Panc1 (cell line): ENCODE data around the gene OGFOD3. TPM values are rescaled to one million over a fixed set of nuclear protein-coding genes. Genes with fewer than 3 reads are reported as not detected.
"Not testable (repeated sequence)": the region's sequence is repeated elsewhere in the genome, so short reads cannot be mapped to it uniquely, and the experiment has no call there.

Experiments
- ATAC-seq: fragments of 200-7000 bp; cut with Tn5 transposase; 2 replicates; pipeline ENCODE4 v1.9.1; 2020; ENCODE audit warnings: mild to moderate bottlenecking, moderate library complexity
- BruUV-seq: library from RNA; stranded (reverse); fragments of 400-500 nt; replicated peaks from 2 replicates; lab custom pipeline; 2021; lab: Mats Ljungman, UMichigan
- CTCF ChIA-PET: fragments of 300-600 bp; sonication (Branson Sonifier 250); formaldehyde crosslinking; loops from one replicate; lab custom pipeline; 2022; ENCODE audit warnings: antibody characterized with exemption; lab: Charles Lee
- POLR2A ChIA-PET: fragments of 300-600 bp; sonication (Branson Sonifier 250); formaldehyde crosslinking; loops from one replicate; lab custom pipeline; 2022; ENCODE audit warnings: antibody characterized with exemption; lab: Charles Lee
- DNase-seq: peaks from one replicate; pipeline ENCODE4 v3.0.0-alpha.2; 2010; ENCODE audit warnings: low read depth, low spot score
- H3K27ac ChIP-seq: 2 replicates; pipeline ENCODE4 v1.5.1; 2011; ENCODE audit warnings: mild to moderate bottlenecking, low read length, inconsistent platforms
- H3K27me3 ChIP-seq: fragments of 200-500 bp; sonication (Bioruptor generic); 2 replicates; pipeline ENCODE4 v1.6.0; 2014; ENCODE audit warnings: low read length, inconsistent platforms; ENCODE audit not compliant: control insufficient read depth, insufficient read depth
- H3K36me3 ChIP-seq: fragments of 200-500 bp; sonication (Bioruptor generic); 2 replicates; pipeline ENCODE4 v1.5.1; 2014; ENCODE audit warnings: inconsistent platforms, mild to moderate bottlenecking, low read length, moderate library complexity; ENCODE audit not compliant: control insufficient read depth, insufficient read depth
- H3K4me1 ChIP-seq: 2 replicates; pipeline ENCODE4 v1.5.1; 2011; ENCODE audit warnings: inconsistent platforms, mild to moderate bottlenecking, low read length, moderate library complexity; ENCODE audit not compliant: control insufficient read depth, insufficient read depth
- H3K4me3 ChIP-seq, 2 experiments: 2 replicates each; pipeline ENCODE4 v1.5.1; 2011 to 2012; ENCODE audit warnings: low read depth in 2 of 2, low read length in 2 of 2, mild to moderate bottlenecking in 2 of 2, inconsistent platforms in 1 of 2, moderate library complexity in 1 of 2
- H3K9me3 ChIP-seq: fragments of 200-500 bp; sonication (Bioruptor generic); 2 replicates; pipeline ENCODE4 v1.5.1; 2014; ENCODE audit warnings: low read depth, mild to moderate bottlenecking, inconsistent platforms, low read length, moderate library complexity; ENCODE audit not compliant: control insufficient read depth, insufficient read depth
- CTCF ChIP-seq: fragments of 450-650 bp; IDR thresholded peaks from 2 replicates; pipeline ENCODE4 v1.5.1; 2017; ENCODE audit warnings: mild to moderate bottlenecking
- POLR2AphosphoS5 ChIP-seq: IDR thresholded peaks from 2 replicates; pipeline ENCODE4 v1.6.1; 2012; ENCODE audit warnings: mild to moderate bottlenecking, low read depth, low read length, moderate library complexity
- REST ChIP-seq, 2 experiments: IDR thresholded peaks; 2 replicates each; pipeline ENCODE4 v1.6.1; 2011 to 2012; ENCODE audit warnings: low read depth in 2 of 2, control low read depth in 1 of 2, low read length in 1 of 2, mild to moderate bottlenecking in 1 of 2, moderate library complexity in 1 of 2; ENCODE audit not compliant: insufficient read depth in 1 of 2
- SIN3A ChIP-seq: IDR thresholded peaks from 2 replicates; pipeline ENCODE4 v1.6.1; 2012; ENCODE audit warnings: low read depth, mild to moderate bottlenecking, low read length, moderate library complexity, borderline replicate concordance; ENCODE audit not compliant: insufficient read depth
- in situ Hi-C: cut with HindIII; loops from 2 replicates; pipeline ENCODE4 v1.10.0; 2016; ENCODE audit warnings: low sequenced_read_pairs, low pct_unique_long_range_greater_than_20kb
- intact Hi-C: fragments of 100-400 bp; cut with micrococcal nuclease; formaldehyde crosslinking; loops from one replicate; pipeline ENCODE4 v1.10.0; 2022; ENCODE audit not compliant: unreplicated experiment
- total RNA-seq: library from RNA; stranded (reverse); gene quantifications from one replicate; pipeline ENCODE4 v1.2.1, GENCODE V29; 2021; ENCODE audit not compliant: unreplicated experiment

Gene OGFOD3
- total RNA-seq, 1 experiment from 2014 or later, result 53.9 TPM

DNA sequence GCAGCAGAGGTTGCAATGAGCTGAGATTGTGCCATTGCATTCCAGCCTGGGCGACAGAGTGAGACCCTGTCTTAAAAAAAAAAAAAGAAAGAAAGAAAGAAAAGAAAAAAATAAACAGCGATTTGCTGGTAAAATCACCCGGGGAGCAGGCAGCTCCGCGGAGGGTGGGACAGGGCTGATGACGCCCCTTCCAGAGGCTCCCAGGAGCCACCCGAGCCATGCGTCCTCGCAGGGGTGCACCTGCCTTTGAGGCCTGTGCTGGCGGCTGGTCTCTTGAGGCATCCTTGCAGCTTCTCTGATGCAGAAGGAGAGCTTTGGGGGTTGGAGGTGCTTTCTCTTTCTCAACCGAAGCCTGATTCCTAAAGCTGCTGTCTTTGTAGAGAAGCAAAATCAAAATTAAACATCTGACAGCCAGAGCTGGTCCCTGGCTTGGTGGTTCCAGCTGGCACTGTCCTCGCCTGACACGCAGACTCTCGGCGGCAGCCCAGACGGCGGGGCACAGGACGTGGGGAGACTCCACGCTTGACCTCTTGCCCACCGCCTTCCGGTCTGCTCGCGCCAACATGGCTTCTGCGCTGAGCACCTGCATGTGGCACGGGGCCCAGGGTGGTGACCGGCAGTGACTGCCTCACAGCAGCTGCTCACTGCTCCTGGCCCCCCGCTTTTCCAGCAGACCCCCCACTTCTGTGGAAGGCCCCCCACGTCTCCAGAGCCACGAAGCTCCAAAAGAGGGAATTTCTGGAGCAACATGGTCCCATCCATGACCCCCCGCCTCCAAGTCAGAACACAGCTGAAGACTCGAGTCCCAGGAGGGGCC is 40.3 kb downstream of the OGFOD3 start:
- DNase-seq, result no peak
- in situ Hi-C loops, result no loop called here
- BruUV-seq, result no TSS peak
- Histone ChIP-seq H3K4me1 (peaks cover 8% of the 10 kb centered on the region), H3K9me3 (no peaks in the 10 kb centered on the region), H3K27me3 (no peaks in the 10 kb centered on the region), H3K36me3 (no peaks in the 10 kb centered on the region), H3K4me3 (no peak overlapping the region), H3K27ac (no peak overlapping the region)
- no peak for TF ChIP-seq POLR2AphosphoS5
- TF ChIP-seq SIN3A, result no peak
- TF ChIP-seq REST (IDR thresholded peaks at IDR 0.05; ENCODE audit: insufficient read depth in 1 of 2, low read depth in 2 of 2, low read length in 1 of 2), result no peak
- TF ChIP-seq CTCF, result no peak
- CTCF ChIA-PET, result interaction anchor here (0.6 kb wide), 1 partner anchor 22 kb away, joined by 3 read pairs; no protein-coding TSS in a partner anchor
- ATAC-seq, result no peak
- intact Hi-C loops, result no loop called here
- POLR2A ChIA-PET, result interaction anchor here (0.6 to 0.7 kb wide), 3 partner anchors 13 to 56 kb away, joined by 5 to 9 read pairs (median 7); no protein-coding TSS in a partner anchor

DNA sequence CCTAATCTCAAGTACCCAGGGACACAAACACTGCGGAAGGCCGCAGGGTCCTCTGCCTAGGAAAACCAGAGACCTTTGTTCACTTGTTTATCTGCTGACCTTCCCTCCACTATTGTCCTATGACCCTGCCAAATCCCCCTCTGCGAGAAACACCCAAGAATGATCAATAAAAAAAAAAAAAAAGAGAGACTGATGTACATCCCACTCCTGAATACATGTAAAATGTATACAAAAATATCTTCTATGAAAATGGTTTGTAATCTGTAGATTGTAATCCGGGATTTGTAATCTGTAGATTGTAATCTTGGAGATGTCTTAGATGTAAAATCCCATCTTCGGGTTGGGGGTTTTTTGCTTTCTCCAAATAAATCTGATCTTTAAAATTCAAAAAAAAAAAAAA is 41.1 kb downstream of the OGFOD3 start:
- H3K36me3 ChIP-seq, BruUV-seq, ATAC-seq, intact Hi-C loops, H3K9me3 ChIP-seq, H3K4me1 ChIP-seq, CTCF ChIA-PET, H3K27ac ChIP-seq, in situ Hi-C loops, H3K27me3 ChIP-seq, H3K4me3 ChIP-seq, DNase-seq: not testable (repeated sequence)
- POLR2A ChIA-PET, result interaction anchor here (0.6 to 0.7 kb wide), 2 partner anchors 14 kb away, joined by 5 to 7 read pairs; no protein-coding TSS in a partner anchor

GRCh38 chr17:82376042-82376730 is 42.2 kb downstream of the OGFOD3 start:
- no peak for TF ChIP-seq REST (IDR thresholded peaks at IDR 0.05; ENCODE audit: insufficient read depth in 1 of 2, low read depth in 2 of 2, low read length in 1 of 2)
- no peak for TF ChIP-seq POLR2AphosphoS5
- POLR2A ChIA-PET, result no interaction called here
- CTCF ChIA-PET, result no interaction called here
- intact Hi-C loops (no loop called here), in situ Hi-C loops (no loop called here)
- Histone ChIP-seq H3K4me1 (peaks cover 4% of the 10 kb centered on the region), H3K4me3 (no peak overlapping the region), H3K36me3 (no peaks in the 10 kb centered on the region), H3K9me3 (no peaks in the 10 kb centered on the region), H3K27me3 (no peaks in the 10 kb centered on the region), H3K27ac (no peak overlapping the region)
- no peak for DNase-seq
- no TSS peak for BruUV-seq
- peak; percentile 16; the same call in 1 of the 2 replicates for ATAC-seq
